H9 (cell line): Measurements from ENCODE around the gene NUP210. TPM values are rescaled to one million over a fixed set of nuclear protein-coding genes. Genes with fewer than 3 reads are reported as not detected.

Experiments
- DNase-seq: peaks from one replicate; pipeline ENCODE4 v3.0.0-alpha.2; 2017
- H2AFZ ChIP-seq: one replicate; pipeline ENCODE4 v1.6.1; 2013; ENCODE audit warnings: mild to moderate bottlenecking, low read length, control low read depth, moderate library complexity
- H2AK5ac ChIP-seq: 2 replicates; pipeline ENCODE4 v1.6.1; 2013; ENCODE audit warnings: low read length, control low read depth, mixed read lengths; ENCODE audit not compliant: insufficient read length
- H2BK120ac ChIP-seq: one replicate; pipeline ENCODE4 v1.6.1; 2013; ENCODE audit warnings: low read depth, mild to moderate bottlenecking, low read length, control low read depth, inconsistent platforms; ENCODE audit not compliant: poor library complexity, severe bottlenecking
- H2BK12ac ChIP-seq: 2 replicates; pipeline ENCODE4 v1.6.1; 2013; ENCODE audit warnings: low read length, control low read depth, mixed read lengths, low read depth; ENCODE audit not compliant: insufficient read length
- H2BK15ac ChIP-seq: 2 replicates; pipeline ENCODE4 v1.6.1; 2013; ENCODE audit warnings: low read depth, low read length, control low read depth
- H2BK20ac ChIP-seq: one replicate; pipeline ENCODE4 v1.6.1; 2013; ENCODE audit warnings: low read depth, mild to moderate bottlenecking, low read length, control low read depth, inconsistent platforms; ENCODE audit not compliant: poor library complexity, severe bottlenecking
- H2BK5ac ChIP-seq: 2 replicates; pipeline ENCODE4 v1.6.1; 2013; ENCODE audit warnings: low read length, control low read depth, mixed read lengths; ENCODE audit not compliant: insufficient read length
- H3K14ac ChIP-seq: 2 replicates; pipeline ENCODE4 v1.6.1; 2013; ENCODE audit warnings: low read length, control low read depth; ENCODE audit not compliant: insufficient read depth
- H3K18ac ChIP-seq: 2 replicates; pipeline ENCODE4 v1.6.1; 2013; ENCODE audit warnings: low read depth, mild to moderate bottlenecking, mixed read lengths, low read length, control low read depth; ENCODE audit not compliant: insufficient read length
- H3K23ac ChIP-seq: 2 replicates; pipeline ENCODE4 v1.6.1; 2013; ENCODE audit warnings: low read length, control low read depth, mixed read lengths, low read depth; ENCODE audit not compliant: insufficient read length
- H3K23me2 ChIP-seq: 2 replicates; pipeline ENCODE4 v1.6.1; 2013; ENCODE audit warnings: low read depth, mild to moderate bottlenecking, mixed read lengths, low read length, control low read depth; ENCODE audit not compliant: insufficient read length, poor library complexity, severe bottlenecking
- H3K27ac ChIP-seq: 2 replicates; pipeline ENCODE4 v1.5.1; 2013; ENCODE audit warnings: low read length, control low read depth, mixed read lengths, low read depth; ENCODE audit not compliant: insufficient read length
- H3K27me3 ChIP-seq: 2 replicates; pipeline ENCODE4 v1.6.1; 2013; ENCODE audit warnings: low read length, control low read depth, inconsistent platforms; ENCODE audit not compliant: insufficient read depth
- H3K4ac ChIP-seq: 2 replicates; pipeline ENCODE4 v1.6.1; 2013; ENCODE audit warnings: low read depth, mild to moderate bottlenecking, control low read depth, inconsistent platforms, low read length, moderate library complexity
- H3K4me1 ChIP-seq: 2 replicates; pipeline ENCODE4 v1.6.1; 2013; ENCODE audit warnings: low read length, control low read depth, inconsistent platforms; ENCODE audit not compliant: insufficient read depth
- H3K4me2 ChIP-seq: 2 replicates; pipeline ENCODE4 v1.6.1; 2013; ENCODE audit warnings: low read length, control low read depth, mixed read lengths; ENCODE audit not compliant: insufficient read length, insufficient read depth
- H3K56ac ChIP-seq: 2 replicates; pipeline ENCODE4 v1.6.1; 2013; ENCODE audit warnings: low read depth, mild to moderate bottlenecking, mixed read lengths, low read length, control low read depth; ENCODE audit not compliant: insufficient read length
- H3K79me1 ChIP-seq: 2 replicates; pipeline ENCODE4 v1.6.1; 2013; ENCODE audit warnings: low read depth, mild to moderate bottlenecking, moderate library complexity, low read length, control low read depth, inconsistent platforms; ENCODE audit not compliant: insufficient read depth, poor library complexity, severe bottlenecking
- H3K79me2 ChIP-seq: 2 replicates; pipeline ENCODE4 v1.6.1; 2013; ENCODE audit warnings: low read length, control low read depth, inconsistent platforms; ENCODE audit not compliant: insufficient read depth
- H3K9ac ChIP-seq: 2 replicates; pipeline ENCODE4 v1.6.1; 2013; ENCODE audit warnings: low read length, control low read depth, mixed read lengths; ENCODE audit not compliant: insufficient read length; ENCODE audit errors: extremely low read depth
- H3K9me3 ChIP-seq: one replicate; pipeline ENCODE4 v1.6.1; 2013; ENCODE audit warnings: low read depth, low read length, inconsistent platforms; ENCODE audit not compliant: control insufficient read depth
- H3T11ph ChIP-seq: one replicate; pipeline ENCODE4 v1.6.1; 2013; ENCODE audit warnings: mild to moderate bottlenecking, low read length, control low read depth, inconsistent platforms
- H4K20me1 ChIP-seq: one replicate; pipeline ENCODE4 v1.6.1; 2013; ENCODE audit not compliant: control insufficient read depth, insufficient read length, insufficient read depth
- H4K5ac ChIP-seq: 2 replicates; pipeline ENCODE4 v1.6.1; 2013; ENCODE audit warnings: low read depth, mild to moderate bottlenecking, mixed read lengths, low read length, control low read depth; ENCODE audit not compliant: insufficient read length
- H4K8ac ChIP-seq: replicated peaks from 2 replicates; pipeline ENCODE4 v1.6.1; 2013; ENCODE audit warnings: low read length, control low read depth, mixed read lengths, low read depth; ENCODE audit not compliant: insufficient read length
- H4K91ac ChIP-seq: 2 replicates; pipeline ENCODE4 v1.6.1; 2013; ENCODE audit warnings: low read depth, mild to moderate bottlenecking, moderate library complexity, mixed read lengths, low read length, control low read depth; ENCODE audit not compliant: insufficient read length
- H3K27ac Mint-ChIP-seq, 3 experiments: 2 replicates in 2 of 3; 3 replicates in 1 of 3; pipeline ENCODE4 v1.8.0; 2020 to 2021; ENCODE audit warnings: mixed read lengths in 3 of 3, mild to moderate bottlenecking in 1 of 3, moderate library complexity in 1 of 3
- H3K27me3 Mint-ChIP-seq: 2 replicates; pipeline ENCODE4 v1.8.0; 2021; ENCODE audit warnings: low read depth, mild to moderate bottlenecking, moderate library complexity, mixed read lengths
- H3K36me3 Mint-ChIP-seq, 3 experiments: 2 replicates in 2 of 3; 3 replicates in 1 of 3; pipeline ENCODE4 v1.8.0; 2020 to 2021; ENCODE audit warnings: low read depth in 3 of 3, mixed read lengths in 3 of 3; ENCODE audit not compliant: insufficient read depth in 1 of 3
- H3K4me1 Mint-ChIP-seq, 2 experiments: 2 replicates each; pipeline ENCODE4 v1.8.0; 2020; ENCODE audit warnings: mixed read lengths in 2 of 2
- H3K4me3 Mint-ChIP-seq, 2 experiments: 2 replicates in 1 of 2; 3 replicates in 1 of 2; pipeline ENCODE4 v1.8.0; 2020 to 2021; ENCODE audit warnings: mild to moderate bottlenecking in 2 of 2, mixed read lengths in 2 of 2, moderate library complexity in 1 of 2
- H3K9me3 Mint-ChIP-seq, 2 experiments: 2 replicates in 1 of 2; 3 replicates in 1 of 2; pipeline ENCODE4 v1.8.0; 2020; ENCODE audit warnings: mild to moderate bottlenecking in 2 of 2, mixed read lengths in 2 of 2, moderate library complexity in 1 of 2
- CTCF ChIP-seq: fragments of 200-600 bp; sonication (generic); conservative IDR thresholded peaks from 3 replicates; pipeline ENCODE4 v1.8.0; 2021; ENCODE audit warnings: antibody characterized with exemption, mild to moderate bottlenecking
- WGBS: extraction: QIAGEN DNeasy Blood & Tissue Kit; methylation state at CpG from one replicate; pipeline ENCODE4 v1.1.7; 2013; ENCODE audit warnings: missing lambda C conversion rate, low lambda C conversion rate, mixed read lengths; ENCODE audit not compliant: insufficient read length; ENCODE audit errors: extremely low coverage; 5-methylcytosine and 5-hydroxymethylcytosine counted together
- total RNA-seq: library from RNA; stranded (reverse); gene quantifications from 2 replicates; pipeline ENCODE4 v1.2.1, GENCODE V29; 2021

Gene NUP210
- total RNA-seq, 1 experiment from 2014 or later, result 48.8 TPM

GRCh38 chr3:13370055-13370454 is 50.1 kb downstream of the NUP210 start:
- Histone ChIP-seq H2BK15ac (no peak overlapping the region), H2BK120ac (no peak overlapping the region), H3K27ac (no peak overlapping the region), H2BK20ac (no peak overlapping the region), H3K18ac (no peak overlapping the region), H3K4me1 (peaks cover 5% of the 10 kb centered on the region; the same call in 1 of the 2 replicates), H3K9me3 (no peaks in the 10 kb centered on the region), H3K27me3 (no peaks in the 10 kb centered on the region), H3T11ph (no peak overlapping the region), H3K9ac (no peak overlapping the region), H2BK5ac (no peak overlapping the region), H3K4me2 (no peak overlapping the region), H3K79me2 (no peaks in the 10 kb centered on the region), H4K91ac (no peak overlapping the region), H4K20me1 (peaks cover 2% of the 10 kb centered on the region), H3K4ac (no peak overlapping the region), H3K14ac (no peak overlapping the region), H4K5ac (no peak overlapping the region), H3K56ac (no peak overlapping the region), H3K23ac (no peak overlapping the region), H4K8ac (no peak overlapping the region), H2AK5ac (no peak overlapping the region), H2AFZ (no peak overlapping the region), H3K79me1 (no peaks in the 10 kb centered on the region), H3K23me2 (no peaks in the 10 kb centered on the region), H2BK12ac (no peak overlapping the region)
- Mint-ChIP-seq H3K4me3 (no peak overlapping the region), H3K4me1 (peaks cover 10 to 18% of the 10 kb centered on the region in 2 experiments), H3K27ac (peak overlapping the region in 1 of 3 experiments; percentile 70; a peak in 2 of 7 replicates), H3K9me3 (no peaks in the 10 kb centered on the region), H3K36me3 (peaks cover 27 to 40% (median 32%) of the 10 kb centered on the region in 3 experiments), H3K27me3 (peaks cover 1% of the 10 kb centered on the region; the same call in 1 of the 2 replicates)
- no peak for TF ChIP-seq CTCF
- no peak for DNase-seq
- no CpG with 5 or more reads among the region's 3 CpGs for WGBS
